Measurements from ENCODE around the gene KRTAP9-9. TPM values are rescaled to one million over a fixed set of nuclear protein-coding genes. Genes with fewer than 3 reads are reported as not detected.
"Not testable (repeated sequence)": the region's sequence is repeated elsewhere in the genome, so short reads cannot be mapped to it uniquely, and the experiment has no call there.

KRTAP9-9 gene
- total RNA-seq, 1 donor from 2014 or later, result not detected

DNA sequence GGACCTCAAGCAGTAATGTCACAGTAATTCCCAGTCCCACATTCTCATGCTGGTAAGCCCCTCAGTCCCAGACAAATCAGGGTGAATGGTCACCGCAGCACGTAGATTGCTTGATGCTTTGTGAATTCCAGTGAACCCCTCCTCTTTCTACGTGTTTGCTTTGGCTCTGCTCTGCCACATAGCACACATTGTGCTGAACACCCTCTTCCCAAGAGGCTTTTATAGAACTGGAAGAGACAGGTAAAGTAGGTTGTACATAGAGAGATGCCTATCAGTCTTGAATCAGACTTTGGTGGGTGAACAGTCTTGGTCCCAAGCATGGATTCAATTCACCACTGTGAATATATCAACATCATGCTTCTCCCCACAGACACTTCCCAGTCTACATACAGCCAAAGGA, 9.4 kb downstream of the KRTAP9-9 start:
- no peak for DNase-seq (ENCODE audit: low read depth, low spot score)

DNA sequence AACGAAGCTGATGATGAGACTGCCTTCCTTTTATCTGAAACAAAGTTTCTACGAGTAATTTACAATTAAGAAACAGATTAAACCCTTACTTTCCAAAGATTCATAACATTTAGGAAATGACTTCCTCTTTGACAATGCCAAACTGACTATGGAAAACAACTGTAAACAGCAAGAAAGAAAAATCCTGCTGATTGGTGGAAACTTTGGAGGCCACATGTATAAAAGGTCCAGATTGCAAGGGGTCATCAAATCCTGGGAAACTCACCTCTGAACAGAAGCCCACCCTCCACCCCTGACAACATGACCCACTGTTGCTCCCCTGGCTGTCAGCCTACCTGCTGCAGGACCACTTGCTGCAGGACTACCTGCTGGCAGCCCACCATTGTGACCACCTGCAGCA, 9.9 kb downstream of the KRTAP9-9 start, which contains the start of gene KRTAP9-6:
Gene KRTAP9-6 (plus strand): TSS at position 301 of the 400 bp plus-strand sequence. CDS start 0 bp downstream, at position 301.
- no peak for DNase-seq (ENCODE audit: low read depth, low spot score)

DNA sequence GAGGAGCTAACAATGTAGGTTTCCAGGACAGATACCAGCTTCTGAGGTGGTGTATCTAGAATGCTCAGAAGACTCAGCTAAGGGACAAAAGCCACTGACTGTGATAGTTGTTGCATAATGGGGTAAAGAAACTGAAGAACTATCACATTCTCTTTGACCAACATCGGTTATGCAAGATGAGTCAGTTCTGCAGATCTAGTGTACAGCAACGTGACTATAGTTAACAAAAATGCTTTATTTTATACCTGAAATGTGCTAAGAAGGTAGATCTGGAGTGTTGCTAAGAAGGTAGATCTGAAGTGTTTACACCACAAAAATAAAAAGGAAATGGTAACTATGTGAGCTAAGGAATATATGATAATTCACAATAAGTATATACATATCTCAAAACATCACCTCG, 12.5 kb downstream of the KRTAP9-9 start:
- no peak for DNase-seq (ENCODE audit: low read depth, low spot score)

DNA sequence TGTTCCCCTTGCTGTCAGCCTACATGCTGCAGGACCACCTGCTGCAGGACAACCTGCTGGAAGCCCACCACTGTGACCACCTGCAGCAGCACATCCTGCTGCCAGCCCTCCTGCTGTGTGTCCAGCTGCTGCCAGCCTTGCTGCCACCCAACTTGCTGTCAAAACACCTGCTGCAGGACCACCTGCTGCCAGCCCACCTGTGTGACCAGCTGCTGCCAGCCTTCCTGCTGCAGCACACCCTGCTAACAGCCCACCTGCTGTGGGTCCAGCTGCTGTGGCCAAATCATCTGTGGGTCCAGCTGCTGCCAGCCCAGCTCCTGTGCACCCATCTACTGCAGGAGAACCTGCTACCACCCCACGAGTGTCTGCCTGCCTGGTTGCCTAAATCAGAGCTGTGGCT, 16.1 kb downstream of the KRTAP9-9 start:
- not testable (repeated sequence) for DNase-seq (ENCODE audit: low read depth, low spot score)

DNA sequence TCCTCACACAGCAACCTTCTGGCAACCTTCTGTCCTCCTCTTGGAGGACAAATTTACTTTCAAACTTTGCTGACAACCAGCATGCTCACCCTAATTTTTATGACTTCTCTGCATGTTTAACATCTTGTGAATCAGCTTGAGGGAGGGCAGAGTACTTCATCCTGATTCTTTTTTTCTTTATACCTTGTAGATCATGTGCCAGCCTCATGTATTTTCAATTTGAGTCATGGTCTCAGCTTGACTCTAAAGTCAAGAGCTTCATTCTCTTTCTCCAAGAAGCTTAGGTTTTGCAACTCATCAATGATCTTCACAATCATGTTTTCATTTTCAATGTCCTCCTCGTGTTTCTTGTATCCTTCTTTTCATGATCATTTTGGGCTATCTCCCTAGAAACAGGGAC, 16.7 kb downstream of the KRTAP9-9 start:
- DNase-seq (ENCODE audit: low read depth, low spot score), result no peak

DNA sequence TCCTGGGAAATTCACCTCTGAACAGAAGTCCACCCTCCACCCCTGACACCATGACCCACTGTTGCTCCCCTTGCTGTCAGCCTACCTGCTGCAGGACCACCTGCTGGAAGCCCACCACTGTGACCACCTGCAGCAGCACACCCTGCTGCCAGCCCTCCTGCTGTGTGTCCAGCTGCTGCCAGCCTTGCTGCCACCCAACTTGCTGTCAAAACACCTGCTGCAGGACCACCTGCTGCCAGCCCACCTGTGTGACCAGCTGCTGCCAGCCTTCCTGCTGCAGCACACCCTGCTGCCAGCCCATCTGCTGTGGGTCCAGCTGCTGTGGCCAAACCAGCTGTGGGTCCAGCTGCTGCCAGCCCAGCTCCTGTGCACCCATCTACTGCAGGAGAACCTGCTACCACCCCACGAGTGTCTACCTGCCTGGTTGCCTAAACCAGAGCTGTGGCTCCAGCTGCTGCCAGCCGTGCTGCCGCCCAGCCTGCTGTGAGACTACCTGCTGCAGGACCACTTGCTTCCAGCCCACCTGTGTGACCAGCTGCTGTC, 20.5 kb downstream of the KRTAP9-9 start, which contains the start of gene KRTAP9-7:
Gene KRTAP9-7 (plus strand): TSS at position 51 of the 543 bp plus-strand sequence. CDS start 0 bp downstream, at position 51.
- not testable (repeated sequence) for DNase-seq (ENCODE audit: low read depth, low spot score)

DNA sequence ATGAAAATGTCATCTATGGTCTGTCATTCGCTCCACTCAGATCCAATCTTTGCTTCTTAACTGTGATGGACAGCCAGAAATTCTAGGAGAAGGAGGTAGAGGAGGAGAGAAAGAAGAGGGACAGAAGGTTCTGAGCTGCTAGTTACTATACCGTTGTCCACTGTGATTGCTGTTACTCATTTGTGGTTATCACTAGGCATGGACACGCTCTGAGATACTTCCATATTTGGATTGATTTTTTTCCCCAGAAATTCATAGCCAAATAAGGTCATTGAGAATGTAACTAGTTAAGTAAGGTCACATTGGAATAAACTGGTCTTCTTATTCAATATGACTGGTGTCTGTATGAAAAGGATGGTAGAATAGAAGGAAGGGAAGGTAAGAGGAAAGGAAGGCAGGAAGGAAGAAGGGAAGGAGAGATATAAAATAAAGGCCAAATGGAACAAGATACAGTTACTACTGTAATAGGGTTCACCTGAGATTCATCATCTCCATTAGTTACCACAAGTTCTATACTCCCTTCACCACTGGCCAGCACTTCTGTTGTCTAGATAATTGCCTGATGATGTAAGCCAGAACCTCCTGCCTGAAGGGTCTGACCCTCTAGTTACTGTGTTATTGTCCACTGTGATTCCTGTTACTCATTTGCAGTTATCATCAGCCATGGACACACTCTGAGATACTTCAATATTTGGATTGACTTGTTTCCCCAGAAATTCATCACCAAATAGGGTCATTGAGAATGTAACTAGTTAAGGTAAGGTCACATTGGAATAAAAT, 23.2 kb downstream of the KRTAP9-9 start:
- DNase-seq (ENCODE audit: low read depth, low spot score), result no peak

DNA sequence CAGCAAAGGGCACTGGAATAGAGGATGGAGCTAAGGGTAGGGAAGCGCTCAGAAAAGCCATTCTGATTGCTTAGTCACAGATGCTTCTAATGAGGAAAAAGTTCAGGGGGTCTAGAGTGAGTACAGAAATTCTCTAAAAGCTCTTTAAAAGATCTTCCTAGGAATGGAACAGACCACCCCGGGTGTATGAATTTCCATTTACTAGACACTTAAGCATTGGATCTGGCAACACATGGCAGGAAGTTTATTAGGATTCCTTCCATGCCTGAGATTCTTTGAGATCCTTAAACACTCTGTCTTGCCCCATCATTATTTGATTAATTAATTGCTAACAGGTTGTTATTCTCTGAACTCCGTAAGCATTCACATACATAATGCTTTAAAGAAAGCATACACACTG, 28.9 kb downstream of the KRTAP9-9 start:
- DNase-seq (ENCODE audit: low read depth, low spot score), result no peak

DNA sequence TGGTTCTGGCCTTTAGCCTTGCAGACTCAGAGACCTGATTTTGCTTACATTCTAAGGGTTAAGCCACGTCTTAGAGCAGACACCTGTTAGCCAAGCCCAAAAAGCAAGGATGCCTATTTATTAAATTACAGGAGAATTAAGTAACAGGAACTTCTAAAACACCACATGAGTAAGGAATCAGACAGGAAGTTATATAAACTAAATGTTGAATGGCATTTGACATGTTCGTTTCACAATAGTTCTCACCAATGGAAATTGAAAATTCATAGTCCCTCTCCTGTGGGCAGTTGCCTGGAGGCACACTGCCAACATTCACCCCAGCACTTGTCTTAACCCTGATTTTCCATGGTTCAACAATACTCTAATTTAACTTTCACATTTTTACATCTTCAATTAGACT, 29.4 kb downstream of the KRTAP9-9 start:
- DNase-seq (ENCODE audit: low read depth, low spot score), result no peak

DNA sequence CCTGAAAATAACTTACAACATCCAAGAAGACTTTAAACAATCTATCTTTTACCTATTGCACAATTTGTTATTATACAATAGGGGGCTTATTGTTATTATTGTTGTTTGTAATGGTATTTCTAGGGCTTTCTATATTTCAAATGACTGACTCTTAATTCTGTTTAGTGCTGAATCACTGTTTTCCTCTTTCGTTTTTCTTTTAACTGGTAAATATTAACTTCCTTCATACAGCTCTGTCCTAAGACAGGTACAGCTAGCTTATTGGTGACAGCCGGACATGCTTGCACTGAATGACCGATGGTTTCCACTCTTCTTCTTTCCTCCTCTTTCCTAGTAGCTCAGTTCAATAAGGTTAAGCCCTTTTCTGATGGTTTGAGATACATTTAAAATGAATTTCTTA, 31.9 kb downstream of the KRTAP9-9 start:
- no peak for DNase-seq (ENCODE audit: low read depth, low spot score)

DNA sequence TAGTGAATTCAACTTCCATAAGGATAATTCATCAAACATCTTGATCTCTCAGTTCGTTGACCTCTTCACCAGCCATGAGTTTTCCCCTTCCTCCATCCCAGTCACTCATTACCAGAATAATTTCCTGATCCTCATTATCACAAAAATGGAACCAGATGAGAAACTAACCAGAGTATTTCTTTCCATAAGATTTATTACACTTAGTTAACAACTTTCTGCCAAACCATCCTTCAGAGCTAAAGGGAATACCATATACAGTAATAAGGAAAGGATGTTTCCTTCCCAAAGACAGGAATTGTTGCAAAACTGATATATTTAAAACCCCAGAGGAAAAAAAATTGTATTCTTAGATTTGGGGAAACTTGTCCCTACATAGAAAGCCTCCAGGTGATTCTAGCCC, 38.8 kb downstream of the KRTAP9-9 start:
- DNase-seq (ENCODE audit: low read depth, low spot score), result no peak

DNA sequence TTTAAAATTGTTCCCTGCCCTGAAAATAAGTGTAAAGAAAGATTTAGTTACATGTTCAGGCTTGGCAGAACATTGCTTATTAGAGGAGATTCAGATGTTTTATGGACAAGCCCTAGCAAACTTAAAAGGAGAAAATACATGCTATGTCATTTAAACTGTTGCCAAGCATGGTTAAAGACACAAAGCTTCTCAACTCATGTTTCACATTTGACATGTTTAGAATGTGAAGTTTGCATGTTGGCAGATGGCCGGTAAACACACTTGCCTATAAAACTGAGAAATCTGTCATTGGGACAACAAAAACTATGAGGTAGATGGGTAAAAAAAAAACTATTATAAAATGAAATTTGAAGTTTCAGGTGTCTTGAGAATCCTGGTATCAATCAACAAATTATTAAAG, 41.7 kb downstream of the KRTAP9-9 start:
- DNase-seq (ENCODE audit: low read depth, low spot score), result no peak

DNA sequence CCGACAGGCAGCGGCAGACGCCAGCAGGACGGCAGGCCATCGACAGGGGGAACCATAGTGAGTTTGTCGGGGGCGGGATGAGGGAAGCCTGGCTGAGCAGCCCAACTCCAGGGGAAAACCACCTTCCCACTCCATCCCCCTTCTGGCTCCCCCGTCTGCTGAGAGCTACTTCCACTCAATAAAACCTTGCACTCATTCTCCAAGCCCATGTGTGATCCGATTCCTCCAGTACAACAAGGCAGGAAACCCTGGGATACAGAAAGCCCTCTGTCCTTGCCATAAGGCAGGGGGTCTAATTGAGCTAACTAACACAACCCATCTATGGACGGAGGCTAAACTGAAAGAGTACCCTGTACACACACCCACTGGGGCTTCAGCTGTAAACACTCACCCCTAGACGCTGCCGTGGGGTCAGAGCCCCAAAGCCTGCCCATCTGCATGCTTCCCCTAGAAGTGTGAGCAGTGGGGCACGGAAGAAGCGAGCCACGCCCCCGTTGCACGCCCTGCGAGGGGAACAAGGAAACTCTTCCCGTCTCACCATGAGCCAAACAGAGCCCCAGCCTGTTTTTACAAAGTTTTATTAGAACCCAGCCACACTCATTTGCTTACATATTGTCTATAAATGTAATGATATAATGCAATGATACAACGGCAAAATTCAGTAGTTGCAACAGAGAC, 43.4 kb downstream of the KRTAP9-9 start:
- no peak for DNase-seq (ENCODE audit: low read depth, low spot score)

DNA sequence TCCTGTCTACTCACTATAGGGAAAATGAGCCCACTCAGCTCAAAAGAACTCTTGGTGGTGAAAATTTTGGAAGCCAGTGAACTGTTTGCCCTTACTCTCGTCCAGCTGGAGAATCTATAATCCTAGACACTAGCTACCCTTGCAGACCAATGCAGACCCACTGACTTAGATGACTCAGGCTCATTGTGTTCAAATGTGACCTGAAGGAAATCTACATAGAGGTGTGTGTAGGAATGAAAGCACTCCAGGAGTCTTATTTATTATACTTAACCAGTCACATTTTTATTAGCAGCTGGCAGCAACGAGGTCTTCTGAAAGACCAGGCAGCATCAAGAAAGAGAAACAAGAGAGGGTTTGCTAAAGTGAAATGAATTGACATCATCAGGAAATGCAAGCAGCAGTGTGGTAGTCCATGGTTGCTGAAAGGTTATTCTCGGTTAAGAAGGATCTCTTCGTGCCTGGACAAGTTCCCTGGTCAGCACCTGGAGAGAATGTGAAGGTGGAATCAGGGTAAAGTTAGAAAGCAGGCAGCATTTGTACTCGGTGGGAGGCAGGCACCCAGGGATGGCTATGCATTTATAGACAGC, 46.1 kb downstream of the KRTAP9-9 start:
- no peak for DNase-seq (ENCODE audit: low read depth, low spot score)

DNA sequence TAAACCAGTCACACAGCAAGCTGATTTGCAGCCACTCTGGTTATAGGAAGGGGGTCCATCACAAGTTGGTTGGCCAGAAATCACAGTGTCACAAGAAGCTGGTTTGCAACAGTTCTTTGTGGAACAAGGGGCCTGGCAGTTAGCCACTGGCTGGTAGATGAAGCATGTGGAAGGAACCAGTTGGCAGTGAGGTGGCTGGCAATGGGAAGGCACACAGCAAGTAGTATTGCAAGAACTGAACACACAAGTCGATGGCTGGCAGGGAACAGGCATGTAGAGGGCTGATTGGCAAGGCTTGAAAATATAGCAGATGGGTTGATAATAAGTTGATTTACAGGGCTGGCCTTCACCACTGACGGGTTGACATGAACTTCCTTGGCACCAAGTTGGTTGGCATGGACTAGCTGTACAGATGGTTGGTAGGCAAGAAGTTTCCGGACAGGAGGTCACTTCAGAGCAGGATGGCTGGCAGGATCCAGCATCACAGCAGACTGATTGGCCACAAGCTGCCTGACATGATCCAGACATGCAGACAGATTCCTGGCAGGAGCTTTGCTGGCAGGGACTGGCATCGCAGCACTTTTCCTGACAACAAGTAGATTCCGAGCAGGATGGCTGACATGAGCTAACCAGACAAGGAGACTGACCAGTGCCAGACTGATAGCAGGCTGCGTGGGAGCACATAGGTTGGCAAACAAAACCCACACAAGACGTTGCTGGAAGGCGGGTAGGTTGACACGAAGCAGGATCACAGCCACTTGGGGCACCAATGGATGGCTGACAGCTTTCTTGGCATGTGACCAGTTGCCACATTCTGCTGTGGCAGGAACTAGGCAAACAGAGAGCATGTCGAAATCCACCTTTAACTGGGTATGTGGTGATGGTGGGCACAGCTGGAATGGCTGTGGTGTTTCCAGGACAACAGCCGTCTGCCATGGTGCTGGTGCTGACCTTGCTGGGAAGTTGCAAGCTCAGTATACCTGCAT, 47.0 kb downstream of the KRTAP9-9 start, which contains the start of gene KRTAP29-1:
Gene KRTAP29-1 (minus strand): TSS at position 936 of the 986 bp plus-strand sequence. CDS start 0 bp downstream, at position 936.
- DNase-seq (ENCODE audit: low read depth, low spot score), result no peak

DNA sequence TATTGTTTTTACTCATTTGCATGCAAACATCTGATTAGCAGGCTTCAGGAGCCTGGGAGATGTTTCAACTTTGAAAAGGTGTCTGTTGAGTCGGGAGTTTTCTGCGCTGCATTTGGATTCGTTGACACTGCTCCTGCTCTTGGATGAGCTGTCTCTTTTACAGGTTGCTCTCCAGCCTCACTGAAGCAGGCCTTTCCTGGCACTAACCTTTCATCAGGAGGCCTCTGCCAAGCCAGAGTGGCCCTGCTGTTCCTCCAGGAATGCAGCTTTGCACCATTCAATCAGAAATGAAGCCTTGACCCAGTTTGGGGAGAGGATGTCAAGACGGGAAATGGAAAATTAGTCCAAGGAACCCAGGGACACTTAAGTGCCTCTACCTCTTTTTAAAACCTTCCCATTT, 47.8 kb downstream of the KRTAP9-9 start:
- DNase-seq (ENCODE audit: low read depth, low spot score), result no peak

DNA sequence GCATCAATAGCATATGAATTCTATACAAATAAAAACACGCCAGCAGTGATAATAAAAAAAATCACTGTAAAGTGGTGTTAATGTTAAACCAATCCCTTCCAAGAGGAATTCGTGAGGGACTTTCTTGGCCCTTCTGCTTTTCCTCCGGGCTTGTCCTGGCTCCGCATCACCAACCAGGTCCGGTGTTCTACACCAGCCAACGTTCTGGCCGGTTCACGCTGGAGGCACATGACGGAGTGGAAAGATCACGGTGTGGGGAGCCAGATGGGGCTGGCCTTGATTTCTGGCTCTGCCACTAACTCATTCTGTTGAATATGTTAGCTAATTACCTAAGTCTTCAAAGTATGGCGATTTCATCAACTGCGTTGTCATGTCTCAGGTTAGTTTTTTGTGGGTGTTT, 48.9 kb downstream of the KRTAP9-9 start:
- no peak for DNase-seq (ENCODE audit: low read depth, low spot score)

Data from pulmonary artery endothelial cell (primary cell).